ENCODE results near the gene KRABD2.

KRABD2 gene

DNA sequence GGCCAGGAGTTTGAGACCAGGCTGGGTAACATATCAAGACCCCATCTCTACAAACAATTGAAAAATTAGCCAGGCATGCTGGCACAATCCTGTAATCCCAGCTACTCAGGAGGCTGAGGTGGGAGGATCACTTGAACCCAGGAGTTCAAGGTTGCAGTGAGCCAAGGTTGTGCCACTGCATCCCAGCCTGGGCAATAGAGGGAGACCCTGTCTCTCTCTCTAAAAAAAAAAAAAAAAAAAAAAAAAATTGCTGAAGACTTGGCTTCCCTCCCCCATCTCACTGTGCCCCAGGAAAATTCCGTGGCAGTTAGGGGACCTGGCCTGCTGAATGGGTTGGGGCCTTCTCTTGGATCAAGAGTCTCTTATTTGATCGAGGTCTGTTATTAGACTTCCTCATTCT lies 37.0 kb downstream of the KRABD2 start, which contains the start of gene ODF4:
Gene ODF4 (plus strand): TSS at position 301 of the 400 bp plus-strand sequence. CDS start 212 bp downstream, outside the sequence.
- in situ Hi-C loops (cut with MboI; ENCODE audit: low sequenced_read_pairs, unreplicated experiment) = no loop called here
- DNase-seq (ENCODE audit: low spot score) = no peak
- TF ChIP-seq, protein P1, sequence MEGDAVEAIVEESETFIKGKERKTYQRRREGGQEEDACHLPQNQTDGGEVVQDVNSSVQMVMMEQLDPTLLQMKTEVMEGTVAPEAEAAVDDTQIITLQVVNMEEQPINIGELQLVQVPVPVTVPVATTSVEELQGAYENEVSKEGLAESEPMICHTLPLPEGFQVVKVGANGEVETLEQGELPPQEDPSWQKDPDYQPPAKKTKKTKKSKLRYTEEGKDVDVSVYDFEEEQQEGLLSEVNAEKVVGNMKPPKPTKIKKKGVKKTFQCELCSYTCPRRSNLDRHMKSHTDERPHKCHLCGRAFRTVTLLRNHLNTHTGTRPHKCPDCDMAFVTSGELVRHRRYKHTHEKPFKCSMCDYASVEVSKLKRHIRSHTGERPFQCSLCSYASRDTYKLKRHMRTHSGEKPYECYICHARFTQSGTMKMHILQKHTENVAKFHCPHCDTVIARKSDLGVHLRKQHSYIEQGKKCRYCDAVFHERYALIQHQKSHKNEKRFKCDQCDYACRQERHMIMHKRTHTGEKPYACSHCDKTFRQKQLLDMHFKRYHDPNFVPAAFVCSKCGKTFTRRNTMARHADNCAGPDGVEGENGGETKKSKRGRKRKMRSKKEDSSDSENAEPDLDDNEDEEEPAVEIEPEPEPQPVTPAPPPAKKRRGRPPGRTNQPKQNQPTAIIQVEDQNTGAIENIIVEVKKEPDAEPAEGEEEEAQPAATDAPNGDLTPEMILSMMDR (IDR thresholded peaks at IDR 0.05; ENCODE audit: borderline replicate concordance, control extremely low read depth, extremely low read depth, insufficient read depth, missing control alignments) = no peak

DNA sequence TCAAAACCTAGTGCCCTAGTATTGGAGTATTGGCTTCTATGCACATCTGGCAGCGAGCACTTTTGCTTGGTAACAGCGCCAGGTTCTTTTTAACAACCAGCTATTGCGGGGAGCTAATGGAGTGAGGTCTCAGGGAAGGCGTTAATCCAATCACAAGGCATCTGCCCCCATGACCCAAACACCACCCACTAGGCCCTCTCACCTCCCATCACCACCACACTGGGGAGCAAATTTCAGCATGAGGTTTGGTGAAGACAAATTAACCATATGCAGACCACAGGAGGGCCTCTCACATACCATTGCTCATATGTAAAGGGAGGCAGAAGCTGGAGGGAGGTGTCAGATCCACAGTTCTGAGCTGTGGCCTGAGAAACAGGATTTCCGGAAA lies 37.8 kb downstream of the KRABD2 start:
- DNase-seq (ENCODE audit: low spot score) = no peak
- in situ Hi-C loops (cut with MboI; ENCODE audit: low sequenced_read_pairs, unreplicated experiment) = no loop called here
- TF ChIP-seq, protein P1 (IDR thresholded peaks at IDR 0.05; ENCODE audit: borderline replicate concordance, control extremely low read depth, extremely low read depth, insufficient read depth, missing control alignments) = no peak

DNA sequence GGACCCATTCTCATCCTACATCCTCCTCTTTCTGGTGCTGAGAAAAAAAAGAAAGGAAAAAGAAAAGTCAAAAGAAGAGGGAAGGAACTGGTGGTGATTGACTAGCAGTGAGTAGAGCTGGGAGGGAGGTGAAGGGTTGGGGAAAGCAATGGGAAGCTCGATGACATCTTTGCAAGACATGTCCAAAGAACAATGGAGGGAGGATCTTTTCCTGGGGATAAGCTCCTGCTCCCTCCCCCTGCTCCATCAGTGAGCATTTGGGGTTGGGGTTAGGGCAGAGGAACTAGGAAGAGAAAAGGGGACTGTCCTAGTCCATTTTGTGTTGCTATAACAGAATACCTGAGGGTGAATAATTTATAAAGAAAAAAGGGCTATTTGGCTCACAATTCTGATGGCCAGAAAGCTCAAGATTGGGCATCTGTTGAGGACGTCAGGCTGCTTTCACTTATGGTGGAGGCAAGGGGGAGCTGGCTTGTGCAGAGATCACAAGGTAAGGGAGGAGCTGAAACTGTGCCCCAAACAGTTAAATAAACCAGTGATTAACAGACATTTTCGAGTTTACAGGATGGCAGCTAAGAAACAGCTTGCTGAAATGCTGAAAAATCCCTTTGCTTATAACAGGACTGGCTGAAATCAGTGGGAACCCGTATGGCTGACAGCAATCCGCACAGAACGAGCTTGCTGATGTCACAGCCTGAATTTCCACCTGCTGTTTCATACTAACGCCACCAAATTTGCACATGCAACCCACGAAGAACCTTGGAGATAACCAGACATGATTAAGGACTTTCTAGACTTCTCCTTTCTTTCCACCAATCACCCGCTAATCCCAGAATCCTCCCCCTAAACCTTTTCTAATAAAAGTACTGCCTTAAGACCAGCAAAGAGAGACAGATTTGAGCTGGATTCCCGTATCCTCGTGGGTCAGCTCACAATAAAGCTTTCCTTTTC lies 38.4 kb downstream of the KRABD2 start:
- no peak for DNase-seq (ENCODE audit: low spot score)
- TF ChIP-seq, protein P1 (IDR thresholded peaks at IDR 0.05; ENCODE audit: borderline replicate concordance, control extremely low read depth, extremely low read depth, insufficient read depth, missing control alignments) = no peak
- in situ Hi-C loops (cut with MboI; ENCODE audit: low sequenced_read_pairs, unreplicated experiment) = no loop called here

DNA sequence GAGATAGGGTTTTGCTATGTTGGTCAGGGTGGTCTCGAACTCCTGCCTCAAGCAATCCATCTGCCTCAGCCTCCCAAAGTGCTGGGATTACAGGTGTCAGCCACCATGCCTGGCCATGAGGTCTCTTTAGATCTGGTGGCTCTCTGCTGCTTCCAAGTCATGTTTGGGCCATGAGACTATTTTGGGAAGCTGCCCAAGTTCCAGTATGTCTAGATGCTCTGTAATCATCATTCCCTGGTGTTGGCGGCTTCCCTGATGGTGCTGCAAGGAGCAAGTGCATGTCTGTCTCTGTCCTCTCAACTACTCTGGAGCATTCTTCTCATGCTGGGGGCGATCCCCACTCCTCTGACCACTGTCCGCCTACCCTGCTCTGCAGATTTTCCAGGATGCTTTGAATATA lies 43.2 kb downstream of the KRABD2 start:
- DNase-seq (ENCODE audit: low spot score) = no peak
- in situ Hi-C loops (cut with MboI; ENCODE audit: low sequenced_read_pairs, unreplicated experiment) = no loop called here

GRCh38 chr17:8332688-8333087 lies 43.8 kb downstream of the KRABD2 start:
- no peak for DNase-seq (ENCODE audit: low spot score)
- TF ChIP-seq, protein P1 (IDR thresholded peaks at IDR 0.05; ENCODE audit: borderline replicate concordance, control extremely low read depth, extremely low read depth, insufficient read depth, missing control alignments) = no peak
- in situ Hi-C loops (cut with MboI; ENCODE audit: low sequenced_read_pairs, unreplicated experiment) = no loop called here

More for the DNA sequence above, 43.2 kb downstream of the KRABD2 start:
- TF ChIP-seq, protein P1 (IDR thresholded peaks at IDR 0.05; ENCODE audit: borderline replicate concordance, control extremely low read depth, extremely low read depth, insufficient read depth, missing control alignments) = no peak

- TF ChIP-seq, protein P1 (IDR thresholded peaks at IDR 0.05; ENCODE audit: borderline replicate concordance, control extremely low read depth, extremely low read depth, insufficient read depth, missing control alignments) = no peak
- in situ Hi-C loops (cut with MboI; ENCODE audit: low sequenced_read_pairs, unreplicated experiment) = no loop called here
Measured at GRCh38 chr17:8332128-8332527, 44.4 kb downstream of the KRABD2 start.

More at GRCh38 chr17:8332128-8332527, 44.4 kb downstream of the KRABD2 start:
- no peak for DNase-seq (ENCODE audit: low spot score)

Data from GM13976 (cell line).